Epithelial cell of proximal tubule (primary cell): ENCODE measurements around the gene XRCC4. TPM values are rescaled to one million over a fixed set of nuclear protein-coding genes. Genes with fewer than 3 reads are reported as not detected.

Source experiments
- DNase-seq: peaks from one replicate; pipeline ENCODE4 v3.0.0-alpha.2; 2011; ENCODE audit warnings: low read depth
- H3K4me3 ChIP-seq: 2 replicates; pipeline ENCODE4 v1.5.1; 2011; ENCODE audit warnings: low read depth, mild to moderate bottlenecking, low read length
- total RNA-seq: library from RNA; depleted of rRNA; stranded (reverse); fragments of >200 nt; gene quantifications from 2 replicates; pipeline ENCODE4 v1.2.3, GENCODE V29; 2015
- TF ChIP-seq, protein P1 (sequence below): conservative IDR thresholded peaks from 2 replicates; pipeline ENCODE4 v1.5.1; 2012; ENCODE audit warnings: low read depth, mild to moderate bottlenecking, low read length

Gene XRCC4
- total RNA-seq, 1 donor from 2014 or later, result 16.4 TPM

DNA sequence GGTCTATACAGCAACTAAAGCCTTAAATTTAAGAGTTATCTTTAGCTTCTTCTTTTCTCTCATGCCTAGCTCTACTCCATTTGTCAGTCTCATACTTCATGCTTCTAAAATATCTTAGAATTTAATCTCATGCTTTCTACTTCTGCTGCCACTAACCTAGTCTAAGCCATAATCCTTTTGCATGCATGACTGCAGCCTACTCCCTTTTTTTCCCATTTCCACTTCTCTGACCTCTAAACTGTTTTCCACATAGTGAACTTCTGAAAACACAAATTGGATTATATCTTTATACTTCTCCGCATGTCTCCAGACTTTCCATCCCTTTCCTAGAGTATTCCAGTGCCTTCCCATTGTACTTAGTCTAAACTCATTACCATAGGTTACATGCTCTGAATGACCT is 193.0 kb downstream of the XRCC4 start:
- no peak for DNase-seq
- no peak overlapping the region for H3K4me3 ChIP-seq
- TF ChIP-seq, protein P1, sequence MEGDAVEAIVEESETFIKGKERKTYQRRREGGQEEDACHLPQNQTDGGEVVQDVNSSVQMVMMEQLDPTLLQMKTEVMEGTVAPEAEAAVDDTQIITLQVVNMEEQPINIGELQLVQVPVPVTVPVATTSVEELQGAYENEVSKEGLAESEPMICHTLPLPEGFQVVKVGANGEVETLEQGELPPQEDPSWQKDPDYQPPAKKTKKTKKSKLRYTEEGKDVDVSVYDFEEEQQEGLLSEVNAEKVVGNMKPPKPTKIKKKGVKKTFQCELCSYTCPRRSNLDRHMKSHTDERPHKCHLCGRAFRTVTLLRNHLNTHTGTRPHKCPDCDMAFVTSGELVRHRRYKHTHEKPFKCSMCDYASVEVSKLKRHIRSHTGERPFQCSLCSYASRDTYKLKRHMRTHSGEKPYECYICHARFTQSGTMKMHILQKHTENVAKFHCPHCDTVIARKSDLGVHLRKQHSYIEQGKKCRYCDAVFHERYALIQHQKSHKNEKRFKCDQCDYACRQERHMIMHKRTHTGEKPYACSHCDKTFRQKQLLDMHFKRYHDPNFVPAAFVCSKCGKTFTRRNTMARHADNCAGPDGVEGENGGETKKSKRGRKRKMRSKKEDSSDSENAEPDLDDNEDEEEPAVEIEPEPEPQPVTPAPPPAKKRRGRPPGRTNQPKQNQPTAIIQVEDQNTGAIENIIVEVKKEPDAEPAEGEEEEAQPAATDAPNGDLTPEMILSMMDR, result no peak

DNA sequence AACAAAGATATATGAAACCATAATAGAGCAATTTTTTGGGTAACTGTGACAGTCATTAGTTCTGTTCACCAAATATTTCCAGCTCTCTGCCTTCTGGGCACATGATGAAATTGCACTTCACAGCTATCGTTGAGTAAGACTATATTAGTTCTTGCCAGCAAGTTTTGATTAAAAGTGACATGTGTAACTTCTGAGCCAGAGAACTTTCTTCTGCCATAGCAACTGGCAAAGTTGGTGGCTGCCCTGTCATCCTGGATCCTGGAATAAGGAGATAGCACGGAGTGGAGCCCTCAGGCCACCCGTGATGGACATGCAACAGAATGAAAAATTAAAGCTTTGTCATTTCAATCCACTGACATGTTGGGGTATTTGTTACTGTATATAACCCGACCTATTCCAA is 199.8 kb downstream of the XRCC4 start:
- no peak for DNase-seq
- no peak overlapping the region for H3K4me3 ChIP-seq
- TF ChIP-seq, protein P1, result no peak

DNA sequence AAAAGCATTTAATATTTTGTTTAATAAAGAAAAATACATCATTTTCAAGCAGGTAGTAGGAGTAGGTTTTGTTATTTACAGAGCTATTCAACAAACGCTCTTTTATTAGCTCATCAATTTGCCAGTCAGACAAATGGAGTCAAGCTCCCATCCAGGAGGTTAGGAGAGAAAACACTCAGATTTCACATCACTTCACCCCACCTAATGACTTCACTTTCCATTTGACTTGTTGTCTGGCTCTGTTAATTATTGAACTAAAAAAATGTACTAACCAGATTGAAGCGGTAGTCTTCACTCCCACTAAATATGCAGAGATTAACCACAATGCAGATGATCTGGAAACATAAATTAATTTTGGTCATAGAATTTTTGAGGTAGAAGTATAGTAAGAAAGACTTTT is 200.6 kb downstream of the XRCC4 start:
- DNase-seq, result peak; percentile 36
- TF ChIP-seq, protein P1, result no peak
- no peak overlapping the region for H3K4me3 ChIP-seq

DNA sequence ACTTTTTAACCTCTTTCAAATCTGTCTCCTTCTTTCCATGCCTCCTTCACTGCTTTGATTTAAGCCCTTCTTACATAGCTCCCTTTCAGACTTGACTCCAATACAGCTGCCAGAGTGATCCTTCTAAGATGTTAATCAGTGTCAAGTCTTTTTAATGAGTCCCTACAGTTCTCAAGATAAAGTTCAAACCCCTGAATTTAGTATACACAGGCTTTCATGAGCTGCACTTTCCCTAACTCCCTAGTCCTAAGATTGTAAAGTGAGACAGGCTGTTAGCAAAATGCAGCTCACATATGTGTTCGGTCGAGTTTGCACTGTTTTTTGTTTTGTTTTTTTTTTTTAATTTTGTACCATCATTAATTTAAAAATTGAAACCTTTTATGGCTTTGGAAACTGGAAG is 203.8 kb downstream of the XRCC4 start:
- no peak for DNase-seq
- TF ChIP-seq, protein P1, result no peak
- H3K4me3 ChIP-seq, result no peak overlapping the region

DNA sequence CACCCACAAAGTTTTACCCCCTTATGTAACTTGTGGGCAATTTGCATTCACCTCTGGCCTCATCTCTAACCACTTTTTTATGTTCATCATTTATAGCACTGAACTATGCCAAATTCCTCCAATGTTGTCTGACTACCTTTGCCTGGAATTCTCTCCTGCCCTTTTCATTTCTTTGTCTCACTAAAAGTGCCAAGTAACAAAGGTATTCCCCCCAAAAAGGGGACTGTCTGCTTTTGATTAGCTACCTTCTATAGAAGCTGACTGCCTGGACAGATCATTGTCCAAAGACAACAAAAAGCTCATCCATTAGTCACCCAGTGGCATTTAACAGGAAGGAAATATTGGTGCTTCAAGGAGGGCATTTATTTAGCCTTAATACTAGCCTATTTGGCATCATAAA is 204.3 kb downstream of the XRCC4 start:
- peak; percentile 53 for DNase-seq
- TF ChIP-seq, protein P1, result no peak
- no peak overlapping the region for H3K4me3 ChIP-seq

DNA sequence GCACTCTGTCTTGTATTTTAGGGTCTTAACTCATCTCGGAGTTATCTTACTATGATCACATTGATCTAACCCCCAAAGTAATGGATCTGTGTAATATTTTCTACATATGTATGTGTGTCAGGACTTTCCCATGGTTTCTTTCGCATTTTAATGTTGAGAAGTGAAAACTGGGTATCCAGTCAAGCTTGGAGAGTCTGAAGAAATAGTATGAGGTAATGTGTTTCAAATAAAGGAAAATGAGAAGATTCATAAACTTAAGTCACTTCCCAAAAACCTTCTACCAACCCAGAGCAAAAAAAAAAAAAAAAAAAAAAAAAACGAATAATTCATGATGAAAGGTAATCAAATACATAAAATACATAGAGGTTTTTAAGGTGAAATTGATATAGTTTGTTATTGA is 206.4 kb downstream of the XRCC4 start:
- TF ChIP-seq, protein P1, result no peak
- DNase-seq, result no peak
- H3K4me3 ChIP-seq, result no peak overlapping the region

DNA sequence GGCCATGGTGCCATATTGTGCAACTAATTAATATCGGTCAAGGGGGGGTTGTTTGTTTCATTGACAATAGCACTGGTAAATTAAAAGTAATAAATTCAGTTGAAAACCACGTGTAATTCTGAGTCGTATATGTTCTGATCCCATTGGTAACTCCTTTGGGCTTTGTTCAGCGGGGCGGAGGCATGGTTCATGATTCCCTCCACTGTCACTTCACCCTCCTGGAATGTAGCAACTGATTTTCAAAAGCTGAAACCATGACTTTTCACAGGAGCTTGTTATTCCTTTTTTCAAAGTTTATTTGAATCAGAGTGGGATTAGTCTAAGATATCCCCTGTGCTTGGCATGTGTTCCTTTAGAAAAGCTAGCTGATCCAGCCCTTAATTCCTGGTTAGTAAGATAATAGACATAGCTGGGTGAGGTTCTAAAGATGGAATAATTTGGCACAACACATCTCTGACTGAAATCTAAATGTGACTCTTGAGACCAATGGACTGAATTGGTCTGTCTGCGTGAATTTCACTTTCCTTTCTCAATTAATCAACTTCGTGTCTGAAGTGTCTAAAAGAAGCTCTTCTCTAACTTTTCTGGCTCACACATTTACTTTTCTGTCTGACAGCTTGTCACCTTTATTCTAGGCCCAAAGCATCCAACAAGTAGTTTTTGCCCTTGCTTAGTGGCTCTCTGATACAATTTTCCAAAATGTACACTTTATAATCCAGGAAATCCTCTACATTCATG is 208.5 kb downstream of the XRCC4 start:
- H3K4me3 ChIP-seq, result no peak overlapping the region
- TF ChIP-seq, protein P1, result no peak
- no peak for DNase-seq
